NCI-H187 treated with DMSO at 0.1 percent for 48 hours (cell line): ENCODE data around the gene NRG2.

Source experiments
- DNase-seq: peaks from one replicate; lab custom pipeline; 2025; lab: John Stamatoyannopoulos, UW

The NRG2 gene

GRCh38 chr5:140007311-140007710 is 35.8 kb downstream of the NRG2 start:
- DNase-seq: no peak

- no peak for DNase-seq
These were observed 37.9 kb downstream of the NRG2 start for GRCh38 chr5:140005145-140005591.

- no peak for DNase-seq
These were observed 38.9 kb downstream of the NRG2 start for GRCh38 chr5:140004174-140004573.

GRCh38 chr5:140003519-140003918 is 39.6 kb downstream of the NRG2 start:
- DNase-seq: no peak

GRCh38 chr5:140000332-140000731 is 42.8 kb downstream of the NRG2 start:
- DNase-seq: no peak

- DNase-seq: no peak
These were observed 44.3 kb downstream of the NRG2 start for GRCh38 chr5:139998837-139999236.

- DNase-seq: no peak
These were observed 45.8 kb downstream of the NRG2 start for GRCh38 chr5:139997276-139997675.

GRCh38 chr5:139995929-139996328 is 47.2 kb downstream of the NRG2 start:
- no peak for DNase-seq

GRCh38 chr5:139994234-139994633 is 48.9 kb downstream of the NRG2 start:
- no peak for DNase-seq

GRCh38 chr5:139985733-139986132 is 57.4 kb downstream of the NRG2 start:
- DNase-seq: no peak

GRCh38 chr5:139985290-139985689 is 57.8 kb downstream of the NRG2 start:
- no peak for DNase-seq

GRCh38 chr5:139984816-139985215 is 58.3 kb downstream of the NRG2 start:
- no peak for DNase-seq

GRCh38 chr5:139982975-139983240 is 60.2 kb downstream of the NRG2 start:
- DNase-seq: no peak

GRCh38 chr5:139982157-139982974 is 60.7 kb downstream of the NRG2 start:
- DNase-seq: no peak

GRCh38 chr5:139980765-139981164 is 62.3 kb downstream of the NRG2 start:
- no peak for DNase-seq

GRCh38 chr5:139979943-139980342 is 63.2 kb downstream of the NRG2 start:
- no peak for DNase-seq

- DNase-seq: no peak
These were observed 63.6 kb downstream of the NRG2 start for GRCh38 chr5:139979518-139979917.

GRCh38 chr5:139976703-139977102 is 66.4 kb downstream of the NRG2 start:
- DNase-seq: no peak

- no peak for DNase-seq
These were observed 67.2 kb downstream of the NRG2 start for GRCh38 chr5:139975942-139976341.

GRCh38 chr5:139975306-139975705 is 67.8 kb downstream of the NRG2 start:
- no peak for DNase-seq

GRCh38 chr5:139974661-139975060 is 68.4 kb downstream of the NRG2 start:
- DNase-seq: no peak

GRCh38 chr5:139971202-139971725 is 71.8 kb downstream of the NRG2 start:
- DNase-seq: no peak

GRCh38 chr5:139969318-139969717 is 73.8 kb downstream of the NRG2 start:
- DNase-seq: no peak
